Measurements from ENCODE around the gene UBE2K.
A peak's percentile ranks its signal among the peaks of the same experiment; 100 is the strongest.

Gene UBE2K

DNA sequence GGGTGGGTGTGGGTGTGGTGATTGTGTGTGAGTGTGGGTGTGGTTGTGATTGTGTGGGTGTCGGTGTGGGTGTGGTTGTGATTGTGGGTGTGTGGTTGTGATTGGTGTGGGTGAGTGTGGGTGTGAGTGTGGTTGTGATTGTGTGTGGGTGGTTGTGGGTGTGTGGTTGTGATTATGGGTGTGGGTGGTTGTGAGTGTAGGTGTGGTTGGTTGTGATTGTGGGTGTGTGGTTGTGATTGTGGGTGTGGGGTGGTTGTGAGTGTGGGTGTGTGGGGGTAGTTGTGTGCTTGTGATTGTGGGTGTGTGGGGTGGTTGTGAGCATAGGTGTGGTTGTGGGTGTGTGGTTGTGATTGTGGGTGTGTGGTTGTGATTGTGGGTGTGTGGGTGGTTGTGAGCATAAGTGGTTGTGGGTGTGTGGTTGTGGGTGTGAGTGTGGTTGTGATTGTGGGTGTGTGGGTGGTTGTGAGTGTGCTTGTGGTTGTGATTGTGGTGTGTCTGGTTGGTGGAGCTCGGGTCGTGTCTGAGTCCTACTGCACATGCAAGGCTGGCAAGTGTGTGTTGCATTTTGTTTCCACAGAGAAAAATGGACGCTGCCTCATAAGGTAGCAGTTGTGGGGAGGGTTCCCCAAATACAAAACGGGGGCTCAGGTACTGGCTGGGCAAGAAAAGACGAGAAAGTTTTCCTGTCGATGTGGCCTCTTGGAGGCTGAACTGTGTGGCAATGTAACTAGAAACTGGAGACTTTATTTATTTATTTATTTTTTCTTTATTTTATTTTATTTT lies 116.7 kb downstream of the UBE2K start (continued):
- no peak for TF ChIP-seq GLI2 (tag by site-specific recombination; IDR thresholded peaks at IDR 0.05; ENCODE audit: borderline replicate concordance, low read depth)
- TF ChIP-seq EGR2 (tag by site-specific recombination; IDR thresholded peaks at IDR 0.05; ENCODE audit: low read depth), result peak; percentile 97
- peak; percentile 61; the same call in 1 of the 2 replicates for TF ChIP-seq SALL2 (tag by site-specific recombination; IDR thresholded peaks at IDR 0.05; ENCODE audit: borderline replicate concordance)
- no peak for TF ChIP-seq ZSCAN30 (tag by site-specific recombination; IDR thresholded peaks at IDR 0.05)
- TF ChIP-seq WT1 (tag by site-specific recombination; IDR thresholded peaks at IDR 0.05), result peak; percentile 25; the same call in 1 of the 2 replicates
- no peak for TF ChIP-seq HOXA7 (CRISPR knock-in tag; IDR thresholded peaks at IDR 0.05; ENCODE audit: borderline replicate concordance)
- no peak for TF ChIP-seq ZNF202 (tag by site-specific recombination; IDR thresholded peaks at IDR 0.05; ENCODE audit: borderline replicate concordance)
- TF ChIP-seq, protein P1, sequence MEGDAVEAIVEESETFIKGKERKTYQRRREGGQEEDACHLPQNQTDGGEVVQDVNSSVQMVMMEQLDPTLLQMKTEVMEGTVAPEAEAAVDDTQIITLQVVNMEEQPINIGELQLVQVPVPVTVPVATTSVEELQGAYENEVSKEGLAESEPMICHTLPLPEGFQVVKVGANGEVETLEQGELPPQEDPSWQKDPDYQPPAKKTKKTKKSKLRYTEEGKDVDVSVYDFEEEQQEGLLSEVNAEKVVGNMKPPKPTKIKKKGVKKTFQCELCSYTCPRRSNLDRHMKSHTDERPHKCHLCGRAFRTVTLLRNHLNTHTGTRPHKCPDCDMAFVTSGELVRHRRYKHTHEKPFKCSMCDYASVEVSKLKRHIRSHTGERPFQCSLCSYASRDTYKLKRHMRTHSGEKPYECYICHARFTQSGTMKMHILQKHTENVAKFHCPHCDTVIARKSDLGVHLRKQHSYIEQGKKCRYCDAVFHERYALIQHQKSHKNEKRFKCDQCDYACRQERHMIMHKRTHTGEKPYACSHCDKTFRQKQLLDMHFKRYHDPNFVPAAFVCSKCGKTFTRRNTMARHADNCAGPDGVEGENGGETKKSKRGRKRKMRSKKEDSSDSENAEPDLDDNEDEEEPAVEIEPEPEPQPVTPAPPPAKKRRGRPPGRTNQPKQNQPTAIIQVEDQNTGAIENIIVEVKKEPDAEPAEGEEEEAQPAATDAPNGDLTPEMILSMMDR (tag by site-specific recombination; IDR thresholded peaks at IDR 0.05), result no peak
- no peak for TF ChIP-seq ZNF184 (tag by site-specific recombination; IDR thresholded peaks at IDR 0.05)
- TF ChIP-seq ZNF623 (tag by site-specific recombination; IDR thresholded peaks at IDR 0.05), result no peak
- TF ChIP-seq GLI4 (tag by site-specific recombination; IDR thresholded peaks at IDR 0.05), result no peak
- TF ChIP-seq GLIS2 (tag by site-specific recombination; IDR thresholded peaks at IDR 0.05), result no peak
- TF ChIP-seq ZNF138 (tag by site-specific recombination; IDR thresholded peaks at IDR 0.05; ENCODE audit: borderline replicate concordance), result no peak
- no peak for TF ChIP-seq ZNF654 (tag by site-specific recombination; IDR thresholded peaks at IDR 0.05; ENCODE audit: low read depth)
- TF ChIP-seq ZNF362 (tag by site-specific recombination; IDR thresholded peaks at IDR 0.05), result no peak
- TF ChIP-seq, protein P2, sequence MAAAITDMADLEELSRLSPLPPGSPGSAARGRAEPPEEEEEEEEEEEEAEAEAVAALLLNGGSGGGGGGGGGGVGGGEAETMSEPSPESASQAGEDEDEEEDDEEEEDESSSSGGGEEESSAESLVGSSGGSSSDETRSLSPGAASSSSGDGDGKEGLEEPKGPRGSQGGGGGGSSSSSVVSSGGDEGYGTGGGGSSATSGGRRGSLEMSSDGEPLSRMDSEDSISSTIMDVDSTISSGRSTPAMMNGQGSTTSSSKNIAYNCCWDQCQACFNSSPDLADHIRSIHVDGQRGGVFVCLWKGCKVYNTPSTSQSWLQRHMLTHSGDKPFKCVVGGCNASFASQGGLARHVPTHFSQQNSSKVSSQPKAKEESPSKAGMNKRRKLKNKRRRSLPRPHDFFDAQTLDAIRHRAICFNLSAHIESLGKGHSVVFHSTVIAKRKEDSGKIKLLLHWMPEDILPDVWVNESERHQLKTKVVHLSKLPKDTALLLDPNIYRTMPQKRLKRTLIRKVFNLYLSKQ (tag by site-specific recombination; IDR thresholded peaks at IDR 0.05; ENCODE audit: borderline replicate concordance), result no peak
- no peak for TF ChIP-seq MEIS1 (CRISPR knock-in tag; IDR thresholded peaks at IDR 0.05; ENCODE audit: borderline replicate concordance)
- TF ChIP-seq, protein P3, sequence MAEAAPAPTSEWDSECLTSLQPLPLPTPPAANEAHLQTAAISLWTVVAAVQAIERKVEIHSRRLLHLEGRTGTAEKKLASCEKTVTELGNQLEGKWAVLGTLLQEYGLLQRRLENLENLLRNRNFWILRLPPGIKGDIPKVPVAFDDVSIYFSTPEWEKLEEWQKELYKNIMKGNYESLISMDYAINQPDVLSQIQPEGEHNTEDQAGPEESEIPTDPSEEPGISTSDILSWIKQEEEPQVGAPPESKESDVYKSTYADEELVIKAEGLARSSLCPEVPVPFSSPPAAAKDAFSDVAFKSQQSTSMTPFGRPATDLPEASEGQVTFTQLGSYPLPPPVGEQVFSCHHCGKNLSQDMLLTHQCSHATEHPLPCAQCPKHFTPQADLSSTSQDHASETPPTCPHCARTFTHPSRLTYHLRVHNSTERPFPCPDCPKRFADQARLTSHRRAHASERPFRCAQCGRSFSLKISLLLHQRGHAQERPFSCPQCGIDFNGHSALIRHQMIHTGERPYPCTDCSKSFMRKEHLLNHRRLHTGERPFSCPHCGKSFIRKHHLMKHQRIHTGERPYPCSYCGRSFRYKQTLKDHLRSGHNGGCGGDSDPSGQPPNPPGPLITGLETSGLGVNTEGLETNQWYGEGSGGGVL (tag by site-specific recombination; IDR thresholded peaks at IDR 0.05), result no peak
- TF ChIP-seq ZNF555 (tag by site-specific recombination; conservative IDR thresholded peaks at IDR 0.05), result no peak
- TF ChIP-seq ZNF350 (tag by site-specific recombination; IDR thresholded peaks at IDR 0.05), result no peak
- no peak for TF ChIP-seq ZNF843 (tag by site-specific recombination; IDR thresholded peaks at IDR 0.05)
- no peak for TF ChIP-seq ZNF148 (tag by site-specific recombination; IDR thresholded peaks at IDR 0.05; ENCODE audit: borderline replicate concordance)
- no peak for TF ChIP-seq ZNF621 (tag by site-specific recombination; IDR thresholded peaks at IDR 0.05)
- TF ChIP-seq ZNF585B (tag by site-specific recombination; IDR thresholded peaks at IDR 0.05), result no peak
- TF ChIP-seq, protein P4, sequence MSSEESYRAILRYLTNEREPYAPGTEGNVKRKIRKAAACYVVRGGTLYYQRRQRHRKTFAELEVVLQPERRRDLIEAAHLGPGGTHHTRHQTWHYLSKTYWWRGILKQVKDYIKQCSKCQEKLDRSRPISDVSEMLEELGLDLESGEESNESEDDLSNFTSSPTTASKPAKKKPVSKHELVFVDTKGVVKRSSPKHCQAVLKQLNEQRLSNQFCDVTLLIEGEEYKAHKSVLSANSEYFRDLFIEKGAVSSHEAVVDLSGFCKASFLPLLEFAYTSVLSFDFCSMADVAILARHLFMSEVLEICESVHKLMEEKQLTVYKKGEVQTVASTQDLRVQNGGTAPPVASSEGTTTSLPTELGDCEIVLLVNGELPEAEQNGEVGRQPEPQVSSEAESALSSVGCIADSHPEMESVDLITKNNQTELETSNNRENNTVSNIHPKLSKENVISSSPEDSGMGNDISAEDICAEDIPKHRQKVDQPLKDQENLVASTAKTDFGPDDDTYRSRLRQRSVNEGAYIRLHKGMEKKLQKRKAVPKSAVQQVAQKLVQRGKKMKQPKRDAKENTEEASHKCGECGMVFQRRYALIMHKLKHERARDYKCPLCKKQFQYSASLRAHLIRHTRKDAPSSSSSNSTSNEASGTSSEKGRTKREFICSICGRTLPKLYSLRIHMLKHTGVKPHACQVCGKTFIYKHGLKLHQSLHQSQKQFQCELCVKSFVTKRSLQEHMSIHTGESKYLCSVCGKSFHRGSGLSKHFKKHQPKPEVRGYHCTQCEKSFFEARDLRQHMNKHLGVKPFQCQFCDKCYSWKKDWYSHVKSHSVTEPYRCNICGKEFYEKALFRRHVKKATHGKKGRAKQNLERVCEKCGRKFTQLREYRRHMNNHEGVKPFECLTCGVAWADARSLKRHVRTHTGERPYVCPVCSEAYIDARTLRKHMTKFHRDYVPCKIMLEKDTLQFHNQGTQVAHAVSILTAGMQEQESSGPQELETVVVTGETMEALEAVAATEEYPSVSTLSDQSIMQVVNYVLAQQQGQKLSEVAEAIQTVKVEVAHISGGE (tag by site-specific recombination; conservative IDR thresholded peaks at IDR 0.05; ENCODE audit: low read depth), result no peak
- TF ChIP-seq ZNF2 (tag by site-specific recombination; IDR thresholded peaks at IDR 0.05), result peak; percentile 45; the same call in 1 of the 2 replicates
- TF ChIP-seq ZBTB21 (tag by site-specific recombination; IDR thresholded peaks at IDR 0.05), result no peak
- TF ChIP-seq ZSCAN23 (tag by site-specific recombination; IDR thresholded peaks at IDR 0.05), result no peak

Data from HEK293 (cell line).